IMR-90 (cell line): ENCODE results near the gene NDEL1. TPM values are rescaled to one million over a fixed set of nuclear protein-coding genes. Genes with fewer than 3 reads are reported as not detected.

Experiments used
- ATAC-seq: fragments of 200-7000 bp; cut with Tn5 transposase; 2 replicates; pipeline ENCODE4 v1.9.1; 2020; ENCODE audit warnings: low read depth, mild to moderate bottlenecking, moderate library complexity
- BruUV-seq: library from RNA; stranded (reverse); fragments of 400-500 nt; replicated peaks from 2 replicates; lab custom pipeline; 2021; lab: Mats Ljungman, UMichigan
- CTCF ChIA-PET: fragments of 300-600 bp; formaldehyde crosslinking; extraction: SDS; loops from one replicate; lab custom pipeline; 2021; ENCODE audit warnings: antibody characterized with exemption; lab: Yijun Ruan, JAX
- POLR2A ChIA-PET: fragments of 300-600 bp; sonication (Branson Sonifier 250); formaldehyde crosslinking; loops from one replicate; lab custom pipeline; 2022; ENCODE audit warnings: antibody characterized with exemption; ENCODE audit not compliant: unreplicated experiment; lab: Charles Lee
- DNase-seq: peaks from one replicate; pipeline ENCODE4 v3.0.0; 2013
- H2AFZ ChIP-seq: replicated peaks from 2 replicates; pipeline ENCODE3; 2013; ENCODE audit warnings: low read length, mild to moderate bottlenecking; ENCODE audit not compliant: poor library complexity
- H2AK5ac ChIP-seq: 2 replicates; pipeline ENCODE4 v1.6.1; 2013; ENCODE audit warnings: low read depth, low read length, inconsistent platforms
- H2AK9ac ChIP-seq: replicated peaks from 2 replicates; pipeline ENCODE3; 2013; ENCODE audit warnings: mild to moderate bottlenecking, low read depth, low read length, moderate library complexity; ENCODE audit not compliant: poor library complexity
- H2BK120ac ChIP-seq: 2 replicates; pipeline ENCODE4 v1.6.1; 2013; ENCODE audit warnings: low read depth, low read length, inconsistent platforms
- H2BK15ac ChIP-seq: 3 replicates; pipeline ENCODE4 v1.6.1; 2013; ENCODE audit warnings: low read depth, low read length, inconsistent platforms
- H2BK20ac ChIP-seq: 2 replicates; pipeline ENCODE4 v1.6.1; 2013; ENCODE audit warnings: low read depth, mild to moderate bottlenecking, inconsistent platforms, low read length, moderate library complexity
- H2BK5ac ChIP-seq: 2 replicates; pipeline ENCODE4 v1.6.1; 2013; ENCODE audit warnings: mild to moderate bottlenecking, low read depth, low read length, inconsistent platforms; ENCODE audit not compliant: poor library complexity, severe bottlenecking
- H3K14ac ChIP-seq: replicated peaks from 2 replicates; pipeline ENCODE4 v1.6.1; 2013; ENCODE audit warnings: low read depth, low read length, inconsistent platforms
- H3K18ac ChIP-seq: 2 replicates; pipeline ENCODE4 v1.6.1; 2013; ENCODE audit warnings: low read depth, low read length, control low read depth
- H3K23ac ChIP-seq: 2 replicates; pipeline ENCODE4 v1.6.1; 2013; ENCODE audit warnings: low read depth, low read length, inconsistent platforms
- H3K27ac ChIP-seq: 2 replicates; pipeline ENCODE4 v1.5.1; 2013; ENCODE audit warnings: mild to moderate bottlenecking, control low read depth, low read length; ENCODE audit not compliant: insufficient read depth
- H3K27me3 ChIP-seq: 2 replicates; pipeline ENCODE4 v1.6.1; 2013; ENCODE audit warnings: low read length; ENCODE audit not compliant: control insufficient read depth, insufficient read depth
- H3K36me3 ChIP-seq: 2 replicates; pipeline ENCODE4 v1.6.1; 2013; ENCODE audit warnings: low read length, mixed read lengths; ENCODE audit not compliant: control insufficient read depth, insufficient read depth
- H3K4ac ChIP-seq: 2 replicates; pipeline ENCODE4 v1.6.1; 2013; ENCODE audit warnings: low read depth, low read length, inconsistent platforms
- H3K4me1 ChIP-seq: 2 replicates; pipeline ENCODE4 v1.6.1; 2013; ENCODE audit warnings: low read length, mixed read lengths; ENCODE audit not compliant: control insufficient read depth, insufficient read depth
- H3K4me2 ChIP-seq: 2 replicates; pipeline ENCODE4 v1.6.1; 2013; ENCODE audit warnings: low read depth, mild to moderate bottlenecking, control low read depth, low read length, moderate library complexity
- H3K4me3 ChIP-seq: 2 replicates; pipeline ENCODE4 v1.5.1; 2013; ENCODE audit warnings: low read depth, mild to moderate bottlenecking, control low read depth, low read length, moderate library complexity; ENCODE audit not compliant: insufficient read depth
- H3K56ac ChIP-seq: 2 replicates; pipeline ENCODE4 v1.6.1; 2013; ENCODE audit warnings: low read length, inconsistent platforms; ENCODE audit not compliant: insufficient read depth; ENCODE audit errors: extremely low read depth
- H3K79me1 ChIP-seq, 2 experiments: 2 replicates each; pipeline ENCODE4 v1.6.1; 2013; ENCODE audit warnings: low read length in 2 of 2, inconsistent platforms in 1 of 2, low read depth in 1 of 2
- H3K9ac ChIP-seq: 2 replicates; pipeline ENCODE4 v1.6.1; 2013; ENCODE audit warnings: low read depth, low read length, control low read depth
- H3K9me1 ChIP-seq: 2 replicates; pipeline ENCODE4 v1.6.1; 2013; ENCODE audit warnings: low read length, inconsistent platforms; ENCODE audit not compliant: insufficient read depth
- H3K9me3 ChIP-seq: 2 replicates; pipeline ENCODE4 v1.6.1; 2013; ENCODE audit warnings: low read length; ENCODE audit not compliant: control insufficient read depth, insufficient read depth
- H4K20me1 ChIP-seq: 2 replicates; pipeline ENCODE4 v1.6.1; 2013; ENCODE audit warnings: low read length, inconsistent platforms; ENCODE audit not compliant: insufficient read depth
- H4K5ac ChIP-seq: 2 replicates; pipeline ENCODE4 v1.6.1; 2013; ENCODE audit warnings: mild to moderate bottlenecking, low read depth, low read length, control low read depth
- H4K8ac ChIP-seq, 2 experiments: 2 replicates each; pipeline ENCODE4 v1.6.1; 2013; ENCODE audit warnings: low read depth in 2 of 2, low read length in 2 of 2, control low read depth in 1 of 2, inconsistent platforms in 1 of 2
- H4K91ac ChIP-seq: 2 replicates; pipeline ENCODE4 v1.6.1; 2013; ENCODE audit warnings: low read depth, low read length, inconsistent platforms; ENCODE audit not compliant: insufficient read depth
- BHLHE40 ChIP-seq: fragments of 150-350 bp; IDR thresholded peaks from 2 replicates; pipeline ENCODE4 v1.6.1; 2016; ENCODE audit warnings: mild to moderate bottlenecking, low read depth, low read length
- CEBPB ChIP-seq: IDR thresholded peaks from 2 replicates; pipeline ENCODE4 v1.6.1; 2012; ENCODE audit warnings: low read depth, low read length, improper control_type of control experiment
- CHD1 ChIP-seq: IDR thresholded peaks from 2 replicates; pipeline ENCODE4 v1.6.1; 2012; ENCODE audit warnings: low read depth, low read length, improper control_type of control experiment
- MAFK ChIP-seq: IDR thresholded peaks from 2 replicates; pipeline ENCODE4 v1.6.1; 2012; ENCODE audit warnings: low read depth, low read length, improper control_type of control experiment
- MAZ ChIP-seq: IDR thresholded peaks from 2 replicates; pipeline ENCODE4 v1.6.1; 2012; ENCODE audit warnings: low read depth, mild to moderate bottlenecking, low read length, improper control_type of control experiment, moderate library complexity, borderline replicate concordance
- RAD21 ChIP-seq: IDR thresholded peaks from 2 replicates; pipeline ENCODE4 v1.6.1; 2012; ENCODE audit warnings: low read length, improper control_type of control experiment
- RCOR1 ChIP-seq: IDR thresholded peaks from 2 replicates; pipeline ENCODE4 v1.6.1; 2012; ENCODE audit warnings: mild to moderate bottlenecking, low read length, improper control_type of control experiment; ENCODE audit not compliant: insufficient replicate concordance
- RFX5 ChIP-seq: IDR thresholded peaks from 2 replicates; pipeline ENCODE4 v1.8.0; 2012; ENCODE audit warnings: low read depth, mild to moderate bottlenecking, low read length, moderate library complexity
- whole genome bisulfite sequencing, 2 experiments: methylation state at CpG; one replicate each; pipeline versions ENCODE4 v1.1.5 to v1.1.7; 2013; ENCODE audit warnings: missing lambda C conversion rate in 2 of 2; ENCODE audit not compliant: insufficient read length in 1 of 2; ENCODE audit errors: extremely low coverage in 2 of 2; 5-methylcytosine and 5-hydroxymethylcytosine counted together
- dilution Hi-C: fragments of 300-500 bp; cut with HindIII; formaldehyde crosslinking; loops from one replicate; pipeline ENCODE4 v1.14.3; 2018; ENCODE audit warnings: low sequenced_read_pairs; ENCODE audit not compliant: unreplicated experiment
- in situ Hi-C: fragments of 300-500 bp; cut with MboI; formaldehyde crosslinking; loops from 3 replicates; pipeline ENCODE4 v1.14.3; 2019; ENCODE audit warnings: low sequenced_read_pairs, inconsistent platforms, mixed read lengths
- intact Hi-C: fragments of 100-400 bp; cut with micrococcal nuclease; formaldehyde crosslinking; loops from 2 replicates; pipeline ENCODE4 v1.10.0; 2022
- polyA plus RNA-seq, 3 experiments: library from polyadenylated mRNA; depleted of rRNA; stranded (reverse); fragments of >200 nt; gene quantifications; 2 replicates each; pipeline ENCODE4 v1.2.3, GENCODE V29; 2012; ENCODE audit warnings: low replicate concordance in 1 of 3
- total RNA-seq: library from RNA; depleted of rRNA; stranded (reverse); fragments of >200 nt; gene quantifications from 2 replicates; pipeline ENCODE4 v1.2.3, GENCODE V29; 2012
- TF ChIP-seq, protein P1 (sequence below): conservative IDR thresholded peaks from 2 replicates; pipeline ENCODE4 v1.5.1; 2012; ENCODE audit warnings: mild to moderate bottlenecking, low read depth, low read length, improper control_type of control experiment
- TF ChIP-seq, protein P2 (sequence below): fragments of 150-350 bp; IDR thresholded peaks from 2 replicates; pipeline ENCODE4 v1.6.1; 2016; ENCODE audit warnings: low read depth, mild to moderate bottlenecking, low read length, moderate library complexity, borderline replicate concordance

The NDEL1 gene
- total and polyA plus RNA-seq, 2 of the 4 experiments (the other 2 are of a cell fraction) = 28.9 to 95.6 TPM

DNA sequence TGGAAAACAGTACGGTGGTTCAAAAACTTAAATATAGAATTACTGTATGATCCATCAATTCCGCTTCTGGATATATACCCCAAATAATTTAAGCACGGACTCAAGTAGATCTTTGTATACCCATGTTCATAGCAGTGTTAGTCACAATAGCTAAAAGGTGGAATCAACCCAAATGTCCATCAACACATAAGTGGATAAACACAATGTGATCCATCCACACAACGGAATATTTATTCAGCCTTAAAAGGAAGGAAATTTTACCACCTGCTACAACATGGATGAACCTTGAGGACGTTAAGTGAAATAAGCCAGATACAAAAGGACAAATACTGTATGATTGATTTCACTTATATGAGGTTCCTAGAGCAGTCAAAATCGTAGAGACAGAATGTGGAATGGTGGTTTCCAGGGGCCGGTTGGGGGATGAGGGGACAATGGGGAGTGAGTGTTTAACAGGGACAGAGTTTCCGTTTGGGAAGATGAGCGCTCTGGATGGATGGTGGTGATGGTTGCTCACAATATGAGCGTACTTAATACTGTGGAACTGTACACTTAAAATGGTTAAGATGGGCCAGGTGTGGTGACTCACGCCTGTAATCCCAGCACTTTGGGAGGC, 32.7 kb upstream of the NDEL1 start:
- Histone ChIP-seq H3K4me3 (no peak overlapping the region), H3K36me3 (no peaks in the 10 kb centered on the region), H2BK120ac (no peak overlapping the region), H4K5ac (no peak overlapping the region), H3K27ac (no peak overlapping the region), H3K18ac (no peak overlapping the region), H3K9ac (no peak overlapping the region), H3K79me1 (no peaks in the 10 kb centered on the region), H4K91ac (no peak overlapping the region), H3K9me3 (no peaks in the 10 kb centered on the region), H3K4me2 (no peak overlapping the region), H3K27me3 (peaks cover 18% of the 10 kb centered on the region), H3K9me1 (no peaks in the 10 kb centered on the region), H2AK5ac (no peak overlapping the region), H3K56ac (no peak overlapping the region), H2BK15ac (no peak overlapping the region), H2BK5ac (no peak overlapping the region), H3K4me1 (no peaks in the 10 kb centered on the region), H2AFZ (no peak overlapping the region), H4K8ac (no peak overlapping the region), H2AK9ac (no peak overlapping the region), H4K20me1 (no peaks in the 10 kb centered on the region), H3K14ac (no peak overlapping the region), H3K4ac (no peak overlapping the region), H2BK20ac (no peak overlapping the region), H3K23ac (no peak overlapping the region)
- no peak for ATAC-seq
- in situ Hi-C loops = no loop called here
- BruUV-seq = no TSS peak
- ChIA-PET POLR2A (no interaction called here), CTCF (no interaction called here)
- intact Hi-C loops = no loop called here
- 72% methylated on average over 5 of the region's 11 CpGs; no CpG with 5 or more reads in 1 of the 2 experiments for WGBS, 2 experiments
- TF ChIP-seq CEBPB (no peak), RCOR1 (no peak), RAD21 (no peak), BHLHE40 (no peak), MAFK (no peak), MAZ (no peak), RFX5 (no peak), CHD1 (no peak)
- TF ChIP-seq, protein P1, sequence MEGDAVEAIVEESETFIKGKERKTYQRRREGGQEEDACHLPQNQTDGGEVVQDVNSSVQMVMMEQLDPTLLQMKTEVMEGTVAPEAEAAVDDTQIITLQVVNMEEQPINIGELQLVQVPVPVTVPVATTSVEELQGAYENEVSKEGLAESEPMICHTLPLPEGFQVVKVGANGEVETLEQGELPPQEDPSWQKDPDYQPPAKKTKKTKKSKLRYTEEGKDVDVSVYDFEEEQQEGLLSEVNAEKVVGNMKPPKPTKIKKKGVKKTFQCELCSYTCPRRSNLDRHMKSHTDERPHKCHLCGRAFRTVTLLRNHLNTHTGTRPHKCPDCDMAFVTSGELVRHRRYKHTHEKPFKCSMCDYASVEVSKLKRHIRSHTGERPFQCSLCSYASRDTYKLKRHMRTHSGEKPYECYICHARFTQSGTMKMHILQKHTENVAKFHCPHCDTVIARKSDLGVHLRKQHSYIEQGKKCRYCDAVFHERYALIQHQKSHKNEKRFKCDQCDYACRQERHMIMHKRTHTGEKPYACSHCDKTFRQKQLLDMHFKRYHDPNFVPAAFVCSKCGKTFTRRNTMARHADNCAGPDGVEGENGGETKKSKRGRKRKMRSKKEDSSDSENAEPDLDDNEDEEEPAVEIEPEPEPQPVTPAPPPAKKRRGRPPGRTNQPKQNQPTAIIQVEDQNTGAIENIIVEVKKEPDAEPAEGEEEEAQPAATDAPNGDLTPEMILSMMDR = no peak
- TF ChIP-seq, protein P2, sequence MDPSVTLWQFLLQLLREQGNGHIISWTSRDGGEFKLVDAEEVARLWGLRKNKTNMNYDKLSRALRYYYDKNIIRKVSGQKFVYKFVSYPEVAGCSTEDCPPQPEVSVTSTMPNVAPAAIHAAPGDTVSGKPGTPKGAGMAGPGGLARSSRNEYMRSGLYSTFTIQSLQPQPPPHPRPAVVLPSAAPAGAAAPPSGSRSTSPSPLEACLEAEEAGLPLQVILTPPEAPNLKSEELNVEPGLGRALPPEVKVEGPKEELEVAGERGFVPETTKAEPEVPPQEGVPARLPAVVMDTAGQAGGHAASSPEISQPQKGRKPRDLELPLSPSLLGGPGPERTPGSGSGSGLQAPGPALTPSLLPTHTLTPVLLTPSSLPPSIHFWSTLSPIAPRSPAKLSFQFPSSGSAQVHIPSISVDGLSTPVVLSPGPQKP = no peak
- DNase-seq = no peak
- dilution Hi-C loops = no loop called here
